Loucy (cell line): ENCODE data around the gene PLEK.

Source experiments
- EZH2phosphoT487 ChIP-seq: fragments of 200-600 bp; IDR thresholded peaks from 2 replicates; pipeline ENCODE4 v1.6.1; 2018; ENCODE audit warnings: antibody characterized with exemption, mild to moderate bottlenecking, moderate library complexity, borderline replicate concordance
- TF ChIP-seq, protein P1 (sequence below): fragments of 200-600 bp; sonication (generic); conservative IDR thresholded peaks from 2 replicates; pipeline ENCODE4 v1.5.1; 2014; ENCODE audit warnings: mild to moderate bottlenecking, antibody characterized with exemption, low read length

DNA sequence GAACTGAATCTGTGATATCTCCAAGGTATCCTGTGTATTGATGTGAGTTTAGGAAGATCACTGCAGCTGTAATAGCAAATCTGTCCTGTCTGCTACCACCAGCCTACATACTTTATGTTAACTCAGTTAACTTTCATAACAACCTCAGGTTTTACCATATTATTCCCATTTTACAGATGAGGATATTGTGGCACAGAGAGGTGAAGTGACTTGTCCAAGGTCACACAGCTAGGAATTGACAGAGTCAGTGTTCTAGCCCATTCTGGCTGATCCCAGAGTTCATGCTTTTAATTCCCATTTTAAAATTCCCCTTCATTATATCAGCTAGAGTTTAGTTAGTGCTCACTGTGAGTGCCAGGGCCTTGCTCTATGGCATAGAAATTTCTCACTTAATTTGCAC, 49.4 kb downstream of the PLEK start:
- TF ChIP-seq, protein P1, sequence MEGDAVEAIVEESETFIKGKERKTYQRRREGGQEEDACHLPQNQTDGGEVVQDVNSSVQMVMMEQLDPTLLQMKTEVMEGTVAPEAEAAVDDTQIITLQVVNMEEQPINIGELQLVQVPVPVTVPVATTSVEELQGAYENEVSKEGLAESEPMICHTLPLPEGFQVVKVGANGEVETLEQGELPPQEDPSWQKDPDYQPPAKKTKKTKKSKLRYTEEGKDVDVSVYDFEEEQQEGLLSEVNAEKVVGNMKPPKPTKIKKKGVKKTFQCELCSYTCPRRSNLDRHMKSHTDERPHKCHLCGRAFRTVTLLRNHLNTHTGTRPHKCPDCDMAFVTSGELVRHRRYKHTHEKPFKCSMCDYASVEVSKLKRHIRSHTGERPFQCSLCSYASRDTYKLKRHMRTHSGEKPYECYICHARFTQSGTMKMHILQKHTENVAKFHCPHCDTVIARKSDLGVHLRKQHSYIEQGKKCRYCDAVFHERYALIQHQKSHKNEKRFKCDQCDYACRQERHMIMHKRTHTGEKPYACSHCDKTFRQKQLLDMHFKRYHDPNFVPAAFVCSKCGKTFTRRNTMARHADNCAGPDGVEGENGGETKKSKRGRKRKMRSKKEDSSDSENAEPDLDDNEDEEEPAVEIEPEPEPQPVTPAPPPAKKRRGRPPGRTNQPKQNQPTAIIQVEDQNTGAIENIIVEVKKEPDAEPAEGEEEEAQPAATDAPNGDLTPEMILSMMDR, result no peak
- no peak for TF ChIP-seq EZH2phosphoT487
